ENCODE results near the gene RDM1.

DNA sequence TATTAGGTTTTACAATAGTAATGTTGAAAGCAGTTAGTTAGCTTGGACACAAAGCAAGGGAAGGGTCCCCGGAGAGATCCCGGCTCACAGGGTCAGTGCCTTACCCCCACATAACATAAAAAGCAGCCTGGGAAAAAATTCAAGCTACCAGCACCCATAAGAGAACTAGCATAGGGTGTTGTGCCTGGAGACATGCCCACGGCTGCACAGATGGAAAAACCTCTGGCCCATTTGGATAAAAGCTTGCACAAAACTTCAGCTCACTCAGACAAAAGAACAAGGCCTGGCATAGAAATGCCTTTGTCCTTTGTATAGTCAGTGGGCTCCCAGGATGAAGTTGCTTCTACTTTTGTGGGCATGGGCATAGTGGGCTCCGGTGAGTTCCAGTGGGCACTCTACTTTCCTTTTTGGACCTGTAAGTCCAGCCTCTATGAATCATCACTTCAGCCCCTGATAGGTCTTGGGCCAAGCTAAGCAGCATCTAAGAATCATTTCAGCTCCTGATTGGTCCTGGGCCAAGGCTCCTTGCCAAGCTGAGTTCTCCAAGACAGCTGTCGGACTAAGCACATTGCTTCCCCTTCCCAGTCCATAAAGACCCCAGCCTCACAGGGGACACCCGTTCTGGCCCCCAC is 1.3 kb upstream of the RDM1 start:
- TF ChIP-seq, protein P1, sequence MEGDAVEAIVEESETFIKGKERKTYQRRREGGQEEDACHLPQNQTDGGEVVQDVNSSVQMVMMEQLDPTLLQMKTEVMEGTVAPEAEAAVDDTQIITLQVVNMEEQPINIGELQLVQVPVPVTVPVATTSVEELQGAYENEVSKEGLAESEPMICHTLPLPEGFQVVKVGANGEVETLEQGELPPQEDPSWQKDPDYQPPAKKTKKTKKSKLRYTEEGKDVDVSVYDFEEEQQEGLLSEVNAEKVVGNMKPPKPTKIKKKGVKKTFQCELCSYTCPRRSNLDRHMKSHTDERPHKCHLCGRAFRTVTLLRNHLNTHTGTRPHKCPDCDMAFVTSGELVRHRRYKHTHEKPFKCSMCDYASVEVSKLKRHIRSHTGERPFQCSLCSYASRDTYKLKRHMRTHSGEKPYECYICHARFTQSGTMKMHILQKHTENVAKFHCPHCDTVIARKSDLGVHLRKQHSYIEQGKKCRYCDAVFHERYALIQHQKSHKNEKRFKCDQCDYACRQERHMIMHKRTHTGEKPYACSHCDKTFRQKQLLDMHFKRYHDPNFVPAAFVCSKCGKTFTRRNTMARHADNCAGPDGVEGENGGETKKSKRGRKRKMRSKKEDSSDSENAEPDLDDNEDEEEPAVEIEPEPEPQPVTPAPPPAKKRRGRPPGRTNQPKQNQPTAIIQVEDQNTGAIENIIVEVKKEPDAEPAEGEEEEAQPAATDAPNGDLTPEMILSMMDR (conservative IDR thresholded peaks at IDR 0.05; ENCODE audit: low read length) = no peak
- TF ChIP-seq EZH2phosphoT487 (IDR thresholded peaks at IDR 0.05; ENCODE audit: borderline replicate concordance, low read depth, low read length) = no peak
